Urinary bladder (tissue), 4 donors: ENCODE data around the gene PRDM2. TPM values are rescaled to one million over a fixed set of nuclear protein-coding genes. Genes with fewer than 3 reads are reported as not detected.
"Not testable (repeated sequence)": the region's sequence is repeated elsewhere in the genome, so short reads cannot be mapped to it uniquely, and the experiment has no call there.

ENCODE experiments used
- DNase-seq: peaks from one replicate; pipeline ENCODE4 v3.0.0-alpha.2; 2015; ENCODE audit errors: extremely low spot score
- H3K27ac ChIP-seq: one replicate; pipeline ENCODE4 v1.5.1; 2013; ENCODE audit warnings: low read depth, mild to moderate bottlenecking, moderate library complexity
- H3K36me3 ChIP-seq: one replicate; pipeline ENCODE4 v1.6.1; 2013; ENCODE audit warnings: mild to moderate bottlenecking, moderate library complexity; ENCODE audit not compliant: insufficient read depth
- H3K4me1 ChIP-seq: one replicate; pipeline ENCODE4 v1.6.1; 2013; ENCODE audit warnings: mild to moderate bottlenecking, moderate library complexity; ENCODE audit not compliant: insufficient read depth
- H3K4me3 ChIP-seq: one replicate; pipeline ENCODE4 v1.5.1; 2013; ENCODE audit warnings: low read depth, low read length
- WGBS: extraction: QIAGEN DNeasy Blood & Tissue Kit; methylation state at CpG from one replicate; pipeline ENCODE4 v1.1.7; 2013; 5-methylcytosine and 5-hydroxymethylcytosine counted together
- polyA plus RNA-seq: library from polyadenylated mRNA; stranded (reverse); fragments of 200-250 nt; gene quantifications from one replicate; pipeline ENCODE4 v1.2.3, GENCODE V29; 2013
- total RNA-seq: library from RNA; depleted of rRNA; stranded (reverse); fragments of >200 nt; gene quantifications from one replicate; pipeline ENCODE4 v1.2.3, GENCODE V29; 2014
- donor health status: healthy with polysubstance abuse.
- donor health status: healthy.

The PRDM2 gene
- total RNA-seq (34.2 TPM), polyA plus RNA-seq (31.3 TPM)

- under 1% methylated on average over 87 of the region's 87 CpGs for WGBS
These were observed at the start of gene PRDM2 for GRCh38 chr1:13699936-13700520. PRDM2 (plus strand) TSS chr1:13700188; CDS start chr1:13715606, 15,418 bp downstream.

GRCh38 chr1:13651279-13651678 lies 48.7 kb upstream of the PRDM2 start:
- Histone ChIP-seq H3K4me3 (no peak overlapping the region), H3K27ac (no peak overlapping the region), H3K4me1 (no peaks in the 10 kb centered on the region), H3K36me3 (no peaks in the 10 kb centered on the region)
- WGBS, result 57% methylated on average over 3 of the region's 3 CpGs
- no peak for DNase-seq

More at GRCh38 chr1:13699936-13700520, at the start of gene PRDM2:
- H3K27ac ChIP-seq, result peak within 1 kb of the TSS; percentile 98
- H3K36me3 ChIP-seq, result no peaks in the 10 kb centered on the region
- H3K4me1 ChIP-seq, result no peaks in the 10 kb centered on the region
- peak within 1 kb of the TSS; percentile 90 for H3K4me3 ChIP-seq
- no peak for DNase-seq

- no peak for DNase-seq
- H3K4me3 ChIP-seq, result no peak overlapping the region
- no peaks in the 10 kb centered on the region for H3K36me3 ChIP-seq
- WGBS, result 96% methylated on average over 1 of the region's 1 CpG
- H3K4me1 ChIP-seq, result no peaks in the 10 kb centered on the region
- no peak overlapping the region for H3K27ac ChIP-seq
These were observed 47.8 kb upstream of the PRDM2 start for GRCh38 chr1:13652238-13652637.

GRCh38 chr1:13661539-13661938 lies 38.4 kb upstream of the PRDM2 start:
- DNase-seq, result no peak
- H3K27ac ChIP-seq, result peak overlapping the region; percentile 32
- H3K4me1 ChIP-seq, result no peaks in the 10 kb centered on the region
- H3K36me3 ChIP-seq, result no peaks in the 10 kb centered on the region
- 50% methylated on average over 5 of the region's 5 CpGs for WGBS
- H3K4me3 ChIP-seq, result no peak overlapping the region

- H3K27ac ChIP-seq, result no peak overlapping the region
- WGBS, result 29% methylated on average over 4 of the region's 4 CpGs
- H3K36me3 ChIP-seq, result no peaks in the 10 kb centered on the region
- H3K4me3 ChIP-seq, result no peak overlapping the region
- H3K4me1 ChIP-seq, result no peaks in the 10 kb centered on the region
- DNase-seq, result no peak
These were observed 37.5 kb upstream of the PRDM2 start for GRCh38 chr1:13662493-13662892.

GRCh38 chr1:13663969-13664368 lies 36.0 kb upstream of the PRDM2 start:
- DNase-seq, result no peak
- H3K4me1 ChIP-seq, result no peaks in the 10 kb centered on the region
- H3K27ac ChIP-seq, result no peak overlapping the region
- WGBS, result 76% methylated on average over 4 of the region's 4 CpGs
- H3K4me3 ChIP-seq, result no peak overlapping the region
- H3K36me3 ChIP-seq, result no peaks in the 10 kb centered on the region

- no peak overlapping the region for H3K27ac ChIP-seq
- WGBS, result 94% methylated on average over 1 of the region's 1 CpG
- no peak for DNase-seq
- H3K36me3 ChIP-seq, result no peaks in the 10 kb centered on the region
- H3K4me1 ChIP-seq, result no peaks in the 10 kb centered on the region
- no peak overlapping the region for H3K4me3 ChIP-seq
These were observed 35.5 kb upstream of the PRDM2 start for GRCh38 chr1:13664451-13664850.

- H3K4me3 ChIP-seq, result no peak overlapping the region
These were observed 33.7 kb upstream of the PRDM2 start for GRCh38 chr1:13666317-13666716.

GRCh38 chr1:13667691-13668090 lies 32.3 kb upstream of the PRDM2 start:
- DNase-seq, result no peak
- no peak overlapping the region for H3K27ac ChIP-seq
- H3K4me1 ChIP-seq, result no peaks in the 10 kb centered on the region
- no peak overlapping the region for H3K4me3 ChIP-seq
- H3K36me3 ChIP-seq, result no peaks in the 10 kb centered on the region
- WGBS, result 70% methylated on average over 4 of the region's 4 CpGs

More at GRCh38 chr1:13666317-13666716, 33.7 kb upstream of the PRDM2 start:
- 87% methylated on average over 5 of the region's 5 CpGs for WGBS
- Histone ChIP-seq H3K4me1 (no peaks in the 10 kb centered on the region), H3K27ac (no peak overlapping the region), H3K36me3 (no peaks in the 10 kb centered on the region)
- no peak for DNase-seq

GRCh38 chr1:13674377-13674776 lies 25.6 kb upstream of the PRDM2 start:
- Histone ChIP-seq H3K36me3 (no peaks in the 10 kb centered on the region), H3K4me3 (no peak overlapping the region), H3K27ac (no peak overlapping the region), H3K4me1 (no peaks in the 10 kb centered on the region)
- DNase-seq, result no peak
- WGBS, result 61% methylated on average over 5 of the region's 5 CpGs

GRCh38 chr1:13675151-13675651 lies 24.8 kb upstream of the PRDM2 start:
- H3K27ac ChIP-seq, result no peak overlapping the region

GRCh38 chr1:13677896-13678295 lies 22.1 kb upstream of the PRDM2 start:
- 76% methylated on average over 1 of the region's 1 CpG for WGBS
- H3K4me3 ChIP-seq, result no peak overlapping the region

More at GRCh38 chr1:13675151-13675651, 24.8 kb upstream of the PRDM2 start:
- Histone ChIP-seq H3K4me3 (no peak overlapping the region), H3K4me1 (no peaks in the 10 kb centered on the region), H3K36me3 (no peaks in the 10 kb centered on the region)
- DNase-seq, result no peak
- WGBS, result 35% methylated on average over 3 of the region's 3 CpGs

GRCh38 chr1:13679651-13680050 lies 20.3 kb upstream of the PRDM2 start:
- 54% methylated on average over 3 of the region's 3 CpGs for WGBS
- Histone ChIP-seq H3K4me3 (no peak overlapping the region), H3K36me3 (no peaks in the 10 kb centered on the region), H3K27ac (no peak overlapping the region), H3K4me1 (no peaks in the 10 kb centered on the region)
- no peak for DNase-seq

More at GRCh38 chr1:13677896-13678295, 22.1 kb upstream of the PRDM2 start:
- H3K27ac ChIP-seq, result no peak overlapping the region
- no peak for DNase-seq
- no peaks in the 10 kb centered on the region for H3K36me3 ChIP-seq
- no peaks in the 10 kb centered on the region for H3K4me1 ChIP-seq

GRCh38 chr1:13680609-13681008 lies 19.4 kb upstream of the PRDM2 start:
- not testable (repeated sequence) for H3K4me3 ChIP-seq, H3K27ac ChIP-seq
- 70% methylated on average over 7 of the region's 9 CpGs for WGBS

More at GRCh38 chr1:13680609-13681008, 19.4 kb upstream of the PRDM2 start:
- not testable (repeated sequence) for H3K36me3 ChIP-seq, DNase-seq, H3K4me1 ChIP-seq
